GM18519 (cell line): Measurements from ENCODE around the gene NGFR.
"Not testable (repeated sequence)": the region's sequence is repeated elsewhere in the genome, so short reads cannot be mapped to it uniquely, and the experiment has no call there.

ENCODE experiments used
- ATAC-seq: cut with Tn5 transposase; IDR thresholded peaks from one replicate; pipeline ENCODE4 v1.9.1; 2021; ENCODE audit warnings: mild to moderate bottlenecking, moderate library complexity; ENCODE audit not compliant: unreplicated experiment, low FRiP score

The NGFR gene

GRCh38 chr17:49530118-49530517 lies 35.0 kb downstream of the NGFR start:
- ATAC-seq: no peak

GRCh38 chr17:49543860-49544259 lies 48.8 kb downstream of the NGFR start:
- ATAC-seq: no peak

DNA sequence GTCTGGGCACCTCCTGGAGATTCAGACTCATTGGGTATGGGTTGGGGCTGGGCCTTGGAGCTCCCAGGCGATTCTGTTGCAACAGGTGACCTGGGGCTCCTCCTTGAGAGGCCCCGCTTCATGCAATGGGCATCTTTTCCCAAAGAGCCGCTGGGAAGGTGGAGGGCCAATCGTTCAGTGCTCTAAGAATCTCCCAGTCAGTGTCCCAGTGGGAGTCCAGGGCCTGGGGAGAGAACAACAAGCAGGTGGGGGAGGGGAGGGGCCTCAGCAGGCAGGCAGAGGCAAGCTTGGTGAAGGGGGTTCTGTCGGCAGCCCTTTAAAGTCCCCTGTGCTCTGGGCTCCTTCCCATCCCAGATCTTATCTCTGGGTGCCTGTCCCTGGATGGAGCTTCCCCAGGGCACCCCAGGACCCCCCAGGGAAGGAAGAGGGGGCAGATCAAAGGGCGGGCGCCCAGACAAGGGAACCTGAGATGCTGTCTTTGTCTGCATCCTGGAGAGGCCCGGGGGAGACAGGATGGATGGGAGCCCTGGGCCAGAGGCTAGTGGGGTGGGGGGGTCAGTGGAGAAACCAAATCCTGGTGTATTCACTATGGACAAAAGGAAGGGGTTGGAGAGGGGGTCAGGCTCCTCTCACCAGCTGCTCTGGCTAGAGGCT lies 50.0 kb downstream of the NGFR start:
- no peak for ATAC-seq

- ATAC-seq: no peak
Observed at GRCh38 chr17:49545806-49546545, 50.9 kb downstream of the NGFR start.

- ATAC-seq: no peak
Observed at GRCh38 chr17:49546546-49547535, 51.7 kb downstream of the NGFR start.

- no peak for ATAC-seq
Observed at GRCh38 chr17:49547566-49547965, 52.5 kb downstream of the NGFR start.

- no peak for ATAC-seq
Observed at GRCh38 chr17:49548051-49548505, 53.0 kb downstream of the NGFR start.

GRCh38 chr17:49548506-49549310 lies 53.6 kb downstream of the NGFR start:
- ATAC-seq: no peak

- ATAC-seq: no peak
Observed at GRCh38 chr17:49549311-49549605, 54.2 kb downstream of the NGFR start.

DNA sequence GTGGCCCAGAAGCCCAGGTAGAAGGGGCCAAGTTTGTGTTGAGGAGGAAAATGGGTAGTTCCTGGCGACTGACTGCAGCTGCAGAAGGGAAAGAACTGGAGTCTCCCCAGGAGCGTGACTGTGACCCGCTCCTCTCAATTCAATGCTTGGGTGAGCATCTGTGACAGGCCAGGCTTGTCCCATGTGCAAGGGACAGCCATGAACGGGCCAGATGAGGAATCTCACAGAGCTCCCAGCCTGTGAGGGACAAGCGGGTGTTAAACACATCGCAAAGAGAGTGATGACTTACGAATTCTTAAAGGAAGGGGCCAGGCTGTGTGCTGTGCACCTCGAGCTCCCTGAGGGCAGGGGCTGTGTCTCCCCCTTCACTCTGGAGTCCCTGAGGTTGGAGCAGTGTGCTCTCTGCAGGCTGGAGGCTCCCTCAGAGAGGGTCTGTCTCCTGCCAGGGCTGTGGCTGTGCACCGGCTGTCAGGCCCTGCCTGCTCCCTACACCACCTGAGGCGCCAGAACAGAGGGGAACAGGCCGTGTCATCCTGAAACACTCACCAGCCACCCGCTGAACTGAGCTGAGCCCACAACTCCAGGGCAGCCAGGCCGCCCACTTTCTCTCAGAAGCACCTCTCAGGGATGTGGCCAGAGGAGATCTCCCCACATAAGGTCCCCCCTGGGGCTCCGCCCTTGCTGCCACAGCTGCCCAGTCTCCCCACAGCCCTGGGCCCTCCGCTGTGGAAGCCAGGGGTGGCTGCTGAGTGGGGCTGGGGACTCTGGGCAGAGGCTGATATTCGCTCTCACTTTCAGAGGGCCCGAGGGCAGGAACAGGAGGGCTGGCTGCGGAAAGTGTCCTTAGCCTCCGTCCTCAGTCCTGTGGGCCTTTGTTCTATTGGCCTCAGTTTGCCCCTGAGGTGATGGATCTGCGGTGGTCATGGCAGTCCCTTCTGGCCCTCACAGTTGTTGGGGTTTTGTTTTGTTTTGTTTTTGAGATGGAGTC lies 54.9 kb downstream of the NGFR start:
- no peak for ATAC-seq

DNA sequence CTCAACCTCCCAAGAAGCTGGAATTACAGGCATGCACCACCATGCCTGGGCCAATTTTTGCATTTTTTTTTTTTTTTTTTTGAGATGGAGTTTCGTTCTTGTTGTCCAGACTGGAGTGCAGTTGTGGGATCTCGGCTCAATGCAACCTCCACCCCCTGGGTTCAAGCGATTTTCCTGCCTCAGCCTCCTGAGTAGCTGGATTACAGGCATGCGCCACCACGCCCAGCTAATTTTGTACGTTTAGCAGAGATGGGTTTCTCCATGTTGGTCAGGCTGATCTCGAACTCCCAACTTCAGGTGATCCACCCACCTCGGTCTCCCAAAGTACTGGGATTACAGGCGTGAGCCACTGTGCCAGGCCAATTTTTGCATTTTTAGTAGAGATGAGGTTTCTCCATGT lies 55.7 kb downstream of the NGFR start:
- ATAC-seq: not testable (repeated sequence)

DNA sequence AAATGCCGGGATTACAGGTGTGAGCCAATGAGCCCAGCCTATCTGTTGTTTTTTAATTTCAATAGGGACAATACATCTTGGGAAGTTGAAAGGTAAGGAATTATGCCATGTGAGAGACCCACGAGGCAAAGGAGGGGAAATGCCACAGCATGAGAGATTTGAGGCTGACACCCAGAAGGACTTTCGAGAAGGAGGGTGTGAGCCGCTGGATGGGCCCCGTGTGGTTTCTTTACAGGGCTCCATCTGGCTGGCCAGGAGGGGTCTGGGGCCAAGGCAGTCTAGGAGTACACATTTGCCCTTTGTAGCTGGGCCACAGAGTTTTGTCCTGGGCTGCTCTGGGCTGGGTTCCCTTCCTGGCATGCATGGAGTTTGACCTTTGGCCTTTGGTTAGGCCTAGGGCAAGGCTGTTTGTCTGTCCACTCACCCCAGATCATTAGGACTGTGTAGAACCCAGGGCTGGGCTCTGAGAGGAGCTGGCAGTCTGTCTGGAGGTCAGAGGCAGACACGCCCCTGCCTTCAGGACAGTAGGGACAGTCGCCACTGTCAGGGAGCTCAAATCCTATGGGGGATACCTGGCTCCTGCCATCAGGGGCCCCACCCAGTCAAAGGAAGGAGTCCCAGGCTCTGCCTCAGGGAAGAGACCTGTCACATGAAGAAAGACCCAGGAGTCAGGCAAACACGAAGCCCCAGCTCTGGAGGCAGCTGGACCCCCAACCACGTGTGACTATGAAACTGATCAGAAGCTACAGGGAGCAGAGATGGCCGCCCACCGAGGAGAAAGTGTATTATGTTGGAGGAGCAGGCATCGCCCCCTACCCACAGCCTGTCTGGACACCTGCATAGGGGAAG lies 56.4 kb downstream of the NGFR start:
- no peak for ATAC-seq

DNA sequence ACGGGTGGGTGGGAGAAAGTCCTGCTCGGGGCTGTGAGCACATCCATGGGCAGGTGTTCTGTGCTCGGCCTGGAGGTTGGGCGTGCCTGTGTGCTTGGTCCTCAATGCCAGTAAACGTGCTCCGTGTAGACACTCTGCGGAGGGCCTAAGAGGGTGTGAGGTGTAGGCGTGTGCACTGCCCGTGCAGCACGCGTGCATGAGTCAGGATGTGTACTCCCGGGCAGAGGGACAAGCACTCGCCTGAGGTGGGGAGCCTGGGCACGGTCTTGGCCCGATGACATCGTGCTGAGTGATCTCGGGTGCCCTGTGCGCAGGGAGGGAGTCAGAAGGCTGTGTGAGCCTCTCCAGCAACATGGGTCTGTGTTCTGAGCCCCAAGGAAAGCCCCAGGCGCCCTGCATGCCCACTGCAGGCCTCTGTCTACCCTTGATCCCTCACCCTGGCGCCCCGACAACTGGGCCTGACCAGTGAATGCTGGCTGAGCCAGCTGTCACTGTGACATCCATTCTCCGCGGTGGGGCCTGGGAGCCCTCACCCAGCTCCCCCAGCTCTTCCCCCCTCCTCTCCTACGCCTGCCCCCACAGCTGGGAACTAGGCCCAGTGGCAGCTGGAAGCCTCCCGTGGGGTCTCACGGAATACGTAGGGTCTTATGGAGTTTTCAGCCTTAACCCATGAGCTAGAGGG lies 57.1 kb downstream of the NGFR start:
- no peak for ATAC-seq

DNA sequence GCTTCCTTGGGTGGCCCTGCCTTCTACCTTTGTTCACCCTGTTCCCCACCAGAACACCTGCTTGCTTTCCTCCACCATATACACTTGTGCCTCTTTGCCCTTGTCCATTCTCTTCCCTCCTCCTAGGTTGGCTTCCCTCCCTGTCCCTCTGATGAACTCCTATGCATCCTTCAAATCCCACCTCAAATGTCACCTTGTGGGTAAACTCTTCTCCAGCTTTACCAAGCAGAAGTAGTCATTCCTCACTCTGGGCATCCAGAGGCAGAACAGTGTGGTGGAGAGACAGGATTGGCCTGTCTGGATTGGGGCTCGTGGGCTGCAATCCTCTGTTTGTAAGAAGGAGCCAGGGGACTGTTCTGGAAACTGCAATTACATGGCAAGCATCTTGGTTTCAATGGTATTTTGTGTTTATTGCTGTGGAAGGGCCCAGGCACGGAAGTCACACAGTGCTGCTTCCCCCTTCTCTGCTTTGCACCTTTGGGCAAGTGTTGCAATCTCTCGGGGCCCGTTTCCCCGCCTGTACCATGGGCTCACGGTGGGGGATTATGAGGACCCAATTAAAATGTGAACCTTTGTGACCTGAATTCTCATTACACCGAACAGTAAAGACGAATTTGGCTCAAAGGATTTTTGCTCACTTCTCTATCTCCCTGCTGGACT lies 58.7 kb downstream of the NGFR start:
- no peak for ATAC-seq

DNA sequence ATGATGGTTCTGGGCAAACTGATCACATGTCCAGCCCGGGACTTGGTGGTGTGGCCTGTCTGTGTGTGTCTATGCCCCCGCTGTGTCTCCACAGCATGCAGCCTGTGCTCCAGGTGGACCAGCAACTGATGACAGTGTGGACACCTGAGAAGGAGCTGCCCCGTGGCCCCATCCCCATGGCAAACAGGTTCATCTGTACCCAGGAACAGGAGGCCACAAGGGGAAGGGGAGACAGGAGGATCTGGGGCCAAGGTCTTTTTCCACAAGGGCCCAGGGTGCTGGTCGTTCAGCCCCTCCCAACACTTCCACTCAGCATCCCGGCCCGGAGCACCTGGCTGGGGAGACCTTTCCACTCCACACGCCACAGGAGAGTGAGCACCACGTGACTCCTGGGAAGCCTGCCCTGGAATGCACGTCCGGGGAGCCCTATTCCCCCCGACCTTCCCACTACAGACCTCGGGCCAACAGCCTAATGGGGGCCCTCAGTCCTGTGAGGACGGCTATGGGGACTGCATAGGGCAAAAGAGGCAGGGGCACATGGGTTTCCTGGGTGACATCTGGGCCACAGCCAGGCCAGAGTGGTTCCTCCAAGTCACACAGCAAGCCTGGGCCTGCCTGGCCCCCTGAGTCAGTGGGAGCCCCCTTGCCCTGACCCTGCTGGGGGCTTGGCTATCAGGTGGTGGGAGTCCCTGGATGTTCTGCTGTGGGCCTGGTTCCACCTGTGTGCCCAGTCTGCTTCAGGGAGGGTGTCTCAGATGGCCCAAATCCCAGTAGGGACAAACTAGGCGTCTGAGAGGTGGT lies 59.8 kb downstream of the NGFR start:
- ATAC-seq: no peak

DNA sequence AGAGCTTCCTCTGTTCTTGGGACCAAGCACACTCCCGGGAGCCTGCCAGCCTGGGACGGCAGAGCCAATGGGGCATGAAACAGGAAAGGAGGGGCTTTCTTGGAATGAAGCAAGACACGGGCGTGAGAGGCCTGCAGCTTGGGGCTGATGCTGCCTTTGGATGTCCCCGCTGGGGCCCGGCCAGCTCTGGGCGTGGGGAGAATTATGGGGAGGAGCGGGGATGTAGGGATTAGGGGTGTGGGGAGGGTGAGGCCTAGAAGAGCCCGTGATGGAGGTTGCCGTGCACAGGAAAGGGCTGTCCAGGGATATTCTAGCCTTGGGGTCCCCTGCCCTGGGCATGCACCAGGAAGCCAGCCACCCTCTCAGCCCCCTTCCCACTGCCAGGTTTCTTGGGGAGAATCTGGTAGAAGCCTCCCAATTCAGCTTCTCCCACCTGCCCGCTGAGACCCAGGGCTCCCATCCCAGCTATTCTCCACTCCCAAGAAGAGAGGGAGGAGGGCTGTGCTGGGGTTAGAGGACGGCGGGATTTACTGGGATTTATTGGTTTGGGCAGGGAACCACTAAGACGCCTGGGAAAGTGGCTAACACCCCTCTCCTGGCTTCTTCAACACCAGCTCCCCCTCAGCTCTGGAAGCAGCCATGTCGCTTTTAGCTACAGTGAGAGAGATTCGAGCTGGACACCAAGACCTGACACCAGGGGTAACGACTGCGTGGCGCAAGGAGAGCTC lies 60.6 kb downstream of the NGFR start:
- ATAC-seq: no peak
